Dendritic cell treated with granulocyte-macrophage colony-stimulating factor and Interleukin-4, amounts not matched to agents 40 ng/mL and 50 ng/mL, for 4 days (primary cell): Measurements from ENCODE around the gene TRPM1.
A peak's percentile ranks its signal among the peaks of the same experiment; 100 is the strongest.

Source experiments
- H3K27ac Mint-ChIP-seq: one replicate; pipeline ENCODE4 v1.8.0; 2022; ENCODE audit warnings: mild to moderate bottlenecking, mixed read lengths
- H3K27me3 Mint-ChIP-seq: one replicate; pipeline ENCODE4 v1.8.0; 2022; ENCODE audit warnings: mild to moderate bottlenecking, mixed read lengths
- H3K36me3 Mint-ChIP-seq: one replicate; pipeline ENCODE4 v1.8.0; 2022; ENCODE audit warnings: low read depth, mixed read lengths
- H3K4me1 Mint-ChIP-seq: one replicate; pipeline ENCODE4 v1.8.0; 2022; ENCODE audit warnings: low read depth, mixed read lengths
- H3K4me3 Mint-ChIP-seq: one replicate; pipeline ENCODE4 v1.8.0; 2022; ENCODE audit warnings: mild to moderate bottlenecking, moderate library complexity, mixed read lengths
- H3K9me3 Mint-ChIP-seq: one replicate; pipeline ENCODE4 v1.8.0; 2022; ENCODE audit warnings: mixed read lengths
- intact Hi-C: fragments of 100-400 bp; cut with micrococcal nuclease; formaldehyde crosslinking; loops from one replicate; pipeline ENCODE4 v1.15.0; 2022

TRPM1 gene

DNA sequence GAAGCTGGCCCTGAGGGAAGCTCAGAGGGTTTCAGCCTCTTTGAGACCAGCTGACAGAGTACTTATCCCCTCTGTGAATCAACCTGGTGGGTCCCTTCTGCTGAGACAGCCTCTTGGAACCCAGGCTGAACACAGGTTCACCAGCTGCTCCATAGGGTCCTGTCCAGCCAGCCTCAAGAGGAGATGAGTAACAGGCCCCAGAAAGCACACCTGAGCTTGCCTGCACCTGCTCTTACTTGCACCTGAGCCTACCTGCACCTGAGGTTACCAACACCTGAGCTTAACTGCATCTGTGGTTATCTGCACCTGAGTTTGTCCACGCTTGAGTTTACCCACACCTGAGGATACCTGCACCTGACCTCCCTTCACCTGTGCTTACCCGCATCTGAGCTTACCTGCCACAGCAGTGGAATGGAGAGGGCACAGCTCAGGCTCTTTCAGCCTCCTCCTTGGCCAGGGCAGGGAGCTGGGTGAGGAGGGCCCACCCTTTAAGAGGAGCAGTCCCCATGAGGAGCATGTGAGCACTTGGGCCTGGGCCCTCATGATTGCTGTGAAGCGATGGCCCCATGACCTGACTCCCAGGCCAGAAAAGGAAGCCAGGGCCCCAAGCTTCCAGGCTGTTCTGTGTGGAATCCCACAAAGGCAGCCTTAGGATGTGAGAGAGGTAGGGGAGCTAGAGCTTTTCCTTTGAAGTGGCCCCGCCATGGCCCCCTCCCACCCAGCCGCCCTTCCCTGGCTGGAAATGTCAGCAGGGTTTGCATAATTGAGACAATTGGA is at the start of gene TRPM1:
TSS of gene TRPM1 (minus strand) at position 464 of the 777 bp plus-strand sequence. CDS start 20,370 bp downstream, outside the sequence.
- no peaks in the 10 kb centered on the region for H3K9me3 Mint-ChIP-seq
- no peak within 1 kb of the TSS for H3K4me3 Mint-ChIP-seq
- peaks cover 62% of the 10 kb centered on the region for H3K4me1 Mint-ChIP-seq
- H3K27ac Mint-ChIP-seq = peak within 1 kb of the TSS; percentile 12
- H3K27me3 Mint-ChIP-seq = no peaks in the 10 kb centered on the region
- no peaks in the 10 kb centered on the region for H3K36me3 Mint-ChIP-seq
- intact Hi-C loops = no loop called here

DNA sequence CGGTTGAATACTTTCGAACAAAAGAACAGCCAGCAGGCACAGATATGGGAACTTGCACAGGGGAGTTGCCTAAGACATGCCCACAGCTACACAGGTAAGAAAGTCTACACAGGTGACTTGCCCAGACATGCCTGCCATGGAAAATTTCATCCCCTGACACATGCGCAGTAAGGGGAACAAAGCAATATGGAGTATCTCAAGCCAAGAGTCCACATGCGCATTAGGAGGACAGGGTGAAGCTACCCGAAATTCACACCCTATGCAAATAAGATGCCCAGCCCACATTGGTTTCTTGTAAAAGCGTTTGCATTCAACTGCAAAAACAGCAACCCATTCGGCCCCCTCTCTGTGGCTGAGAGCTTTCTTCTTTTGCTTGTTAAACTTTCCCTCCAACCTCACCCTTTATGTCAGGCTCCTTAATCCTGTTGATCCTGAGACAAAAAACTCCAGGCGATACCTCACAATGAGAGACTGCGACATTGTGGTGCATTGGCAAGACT is 49.3 kb upstream of the TRPM1 start:
- Mint-ChIP-seq H3K27ac (no peak overlapping the region), H3K36me3 (no peaks in the 10 kb centered on the region), H3K4me3 (no peak overlapping the region), H3K4me1 (no peaks in the 10 kb centered on the region), H3K27me3 (peaks cover 6% of the 10 kb centered on the region), H3K9me3 (no peaks in the 10 kb centered on the region)
- intact Hi-C loops = no loop called here

DNA sequence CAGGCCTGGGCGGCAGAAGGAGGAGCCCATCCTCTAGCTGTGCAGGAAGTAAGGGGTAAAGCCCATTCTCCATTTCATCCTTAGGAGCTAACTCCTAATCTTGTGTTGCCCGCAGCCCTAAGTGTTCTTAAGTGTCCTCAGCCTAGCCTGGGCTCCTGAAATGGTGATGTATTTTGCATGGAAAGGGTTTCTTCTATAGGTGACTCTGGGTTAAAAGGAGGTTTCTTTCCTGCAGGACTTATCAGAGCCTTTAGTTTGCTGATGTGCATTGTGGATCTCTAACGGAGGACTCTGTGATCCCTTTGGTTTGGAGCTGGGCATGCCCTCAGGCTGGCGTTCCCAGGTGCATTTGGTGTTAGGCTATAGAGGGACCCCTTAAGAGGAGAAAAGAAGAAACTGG is 48.5 kb upstream of the TRPM1 start:
- H3K9me3 Mint-ChIP-seq = no peaks in the 10 kb centered on the region
- intact Hi-C loops = no loop called here
- peaks cover 6% of the 10 kb centered on the region for H3K27me3 Mint-ChIP-seq
- H3K4me1 Mint-ChIP-seq = no peaks in the 10 kb centered on the region
- H3K36me3 Mint-ChIP-seq = no peaks in the 10 kb centered on the region
- no peak overlapping the region for H3K27ac Mint-ChIP-seq
- H3K4me3 Mint-ChIP-seq = no peak overlapping the region

DNA sequence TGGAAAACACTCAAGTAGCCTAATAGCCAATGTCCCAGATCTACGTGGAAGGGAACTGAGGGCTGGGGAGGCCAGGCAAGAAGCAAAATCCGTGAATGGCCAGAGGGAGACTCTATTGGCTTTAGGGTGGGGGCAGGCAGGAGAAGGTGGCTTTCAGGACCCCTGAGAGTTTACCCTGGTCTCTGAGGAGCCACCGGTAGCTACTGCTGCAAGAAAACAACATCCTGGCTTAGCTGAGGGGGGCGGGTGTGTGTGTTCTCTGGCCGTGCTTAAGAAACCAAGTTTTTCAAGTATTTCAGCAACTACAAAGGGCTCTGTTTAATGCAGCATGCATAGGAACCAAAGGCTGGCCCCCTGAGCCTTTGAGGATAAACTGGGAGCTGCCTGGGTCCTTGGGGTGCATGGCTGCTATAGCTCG is 47.6 kb upstream of the TRPM1 start:
- Mint-ChIP-seq H3K4me3 (no peak overlapping the region), H3K9me3 (no peaks in the 10 kb centered on the region), H3K27me3 (peaks cover 6% of the 10 kb centered on the region), H3K36me3 (no peaks in the 10 kb centered on the region), H3K27ac (no peak overlapping the region), H3K4me1 (no peaks in the 10 kb centered on the region)
- intact Hi-C loops = no loop called here

DNA sequence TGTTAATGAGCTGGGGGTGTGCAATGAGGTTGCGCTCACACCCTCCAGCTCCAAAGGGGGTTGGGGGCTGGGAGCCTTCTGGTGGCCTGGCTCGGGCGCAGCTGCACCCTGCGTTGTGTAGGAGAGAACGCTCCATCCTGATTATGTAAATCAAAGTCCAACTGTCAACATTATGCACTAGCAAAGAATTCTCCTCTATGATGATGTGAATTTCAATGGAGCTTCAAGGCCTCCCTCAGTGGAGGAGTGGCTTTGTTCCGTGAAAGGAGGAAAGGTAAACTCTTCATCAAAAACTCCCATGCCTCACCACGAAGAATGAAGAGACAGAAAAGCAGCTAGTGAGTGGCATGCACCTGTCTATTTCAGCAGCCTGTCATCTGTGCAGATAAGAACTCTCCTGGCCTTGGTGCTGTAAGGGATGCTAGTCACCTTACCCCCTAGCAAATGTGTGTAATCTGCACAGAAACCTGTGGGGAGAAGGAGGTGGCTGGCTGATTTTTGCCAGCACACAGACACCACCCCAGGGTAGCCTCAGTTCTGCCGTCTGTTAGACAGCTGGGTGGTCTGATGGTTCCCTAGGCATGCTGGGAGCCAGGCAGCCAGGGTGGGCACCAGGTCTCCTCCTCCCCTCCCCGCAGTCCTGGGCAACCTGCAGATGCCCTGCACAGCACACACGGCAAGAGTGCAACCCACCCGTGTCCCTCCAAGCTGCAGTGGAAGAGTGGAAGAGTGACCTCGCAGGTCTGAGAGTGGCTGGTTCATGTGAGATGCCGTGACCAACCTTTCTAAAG is 47.0 kb upstream of the TRPM1 start:
- no peaks in the 10 kb centered on the region for H3K4me1 Mint-ChIP-seq
- intact Hi-C loops = no loop called here
- H3K9me3 Mint-ChIP-seq = no peaks in the 10 kb centered on the region
- no peak overlapping the region for H3K4me3 Mint-ChIP-seq
- no peaks in the 10 kb centered on the region for H3K36me3 Mint-ChIP-seq
- peaks cover 6% of the 10 kb centered on the region for H3K27me3 Mint-ChIP-seq
- no peak overlapping the region for H3K27ac Mint-ChIP-seq

DNA sequence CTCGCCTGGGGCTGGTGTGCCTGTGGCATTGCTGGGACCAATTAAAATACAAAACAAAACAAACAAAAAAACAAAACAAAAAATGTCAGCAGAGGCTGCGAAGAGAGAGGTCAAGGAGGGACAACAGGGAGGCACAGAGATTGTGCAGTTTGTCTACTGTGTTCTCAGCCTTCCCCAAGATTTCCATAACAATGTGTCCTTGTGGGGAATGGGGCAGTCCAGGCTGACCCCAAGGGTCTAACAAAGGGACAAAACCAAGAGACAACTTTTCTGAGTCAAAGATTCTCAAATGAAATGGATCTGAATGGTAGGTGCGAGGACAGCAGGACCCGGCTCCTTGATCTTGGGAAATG is 46.4 kb upstream of the TRPM1 start:
- Mint-ChIP-seq H3K4me1 (no peaks in the 10 kb centered on the region), H3K36me3 (no peaks in the 10 kb centered on the region), H3K27ac (no peak overlapping the region), H3K4me3 (no peak overlapping the region), H3K9me3 (no peaks in the 10 kb centered on the region), H3K27me3 (peaks cover 6% of the 10 kb centered on the region)
- intact Hi-C loops = no loop called here

DNA sequence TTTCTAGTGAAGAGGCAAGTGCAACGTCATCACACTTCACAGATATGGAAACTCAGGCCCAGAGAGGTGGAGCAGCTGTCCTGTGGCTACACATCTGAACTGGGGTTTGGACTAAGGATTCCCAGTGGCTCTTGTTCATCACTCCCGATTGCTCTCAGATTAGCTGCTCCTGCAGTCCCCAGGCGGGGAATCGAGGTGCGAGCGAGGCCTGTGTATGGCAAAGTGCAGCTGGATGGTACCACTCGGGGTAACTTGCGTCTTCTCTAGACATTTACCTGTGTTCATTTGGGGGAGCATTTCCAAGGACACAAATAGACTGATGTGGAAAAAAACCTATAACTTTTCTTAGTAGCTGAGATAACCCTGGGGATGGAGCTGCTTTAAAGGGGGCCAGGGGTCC is 45.9 kb upstream of the TRPM1 start:
- Mint-ChIP-seq H3K36me3 (no peaks in the 10 kb centered on the region), H3K27me3 (peaks cover 6% of the 10 kb centered on the region), H3K27ac (no peak overlapping the region), H3K9me3 (no peaks in the 10 kb centered on the region), H3K4me1 (no peaks in the 10 kb centered on the region), H3K4me3 (no peak overlapping the region)
- intact Hi-C loops = no loop called here

DNA sequence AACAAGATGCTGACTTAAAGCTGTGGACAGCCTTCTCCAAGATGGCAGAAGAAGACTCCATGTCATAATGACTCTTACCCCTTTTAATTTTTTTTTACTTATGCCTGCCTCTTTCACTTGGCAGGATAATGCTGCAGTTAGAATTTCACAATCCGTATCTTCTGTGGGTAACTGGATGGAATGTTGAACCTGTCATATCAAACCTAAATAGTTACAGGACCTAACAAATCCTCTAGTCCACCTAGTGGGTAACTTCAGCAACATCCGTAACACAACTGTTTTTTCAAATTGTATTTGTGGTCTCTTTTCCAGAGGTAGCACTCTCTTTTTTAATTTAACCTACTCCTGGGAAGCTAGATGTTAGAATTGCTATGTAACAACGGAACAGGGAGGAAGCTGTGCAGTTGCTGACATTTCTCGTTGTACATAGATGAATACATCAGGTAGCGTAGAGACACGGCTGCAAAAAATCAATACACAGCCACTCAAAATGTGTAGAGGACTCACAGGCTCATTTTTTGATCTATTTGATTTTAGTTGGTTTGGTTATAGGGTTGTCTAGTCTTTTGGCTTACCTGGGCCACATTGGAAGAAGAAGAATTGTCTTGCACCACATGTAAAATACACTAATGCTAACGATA is 43.9 kb upstream of the TRPM1 start:
- Mint-ChIP-seq H3K9me3 (no peaks in the 10 kb centered on the region), H3K27me3 (peaks cover 6% of the 10 kb centered on the region), H3K4me3 (no peak overlapping the region), H3K36me3 (no peaks in the 10 kb centered on the region), H3K4me1 (no peaks in the 10 kb centered on the region), H3K27ac (no peak overlapping the region)
- intact Hi-C loops = no loop called here

DNA sequence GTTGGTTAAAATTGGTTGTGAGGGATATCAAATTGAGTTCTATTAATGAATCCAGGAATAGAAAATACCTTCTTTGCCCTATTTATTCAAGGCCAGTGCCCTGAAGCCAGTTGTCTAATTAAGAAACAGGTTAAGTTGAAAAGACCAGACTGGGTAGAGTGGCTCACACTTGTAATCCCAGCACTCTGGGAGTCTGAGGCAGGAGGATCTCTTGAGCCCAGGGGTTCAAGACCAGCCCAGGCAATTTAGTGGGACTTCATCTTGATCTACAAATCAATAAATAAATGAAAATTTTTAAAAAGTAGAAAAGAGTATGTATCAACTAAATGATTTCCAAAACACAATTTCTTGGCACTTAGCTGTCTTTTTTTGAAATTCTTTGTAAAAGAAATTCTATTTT is 40.3 kb upstream of the TRPM1 start:
- H3K27ac Mint-ChIP-seq = no peak overlapping the region
- intact Hi-C loops = no loop called here
- no peaks in the 10 kb centered on the region for H3K36me3 Mint-ChIP-seq
- no peaks in the 10 kb centered on the region for H3K27me3 Mint-ChIP-seq
- no peaks in the 10 kb centered on the region for H3K4me1 Mint-ChIP-seq
- H3K4me3 Mint-ChIP-seq = no peak overlapping the region
- H3K9me3 Mint-ChIP-seq = no peaks in the 10 kb centered on the region

DNA sequence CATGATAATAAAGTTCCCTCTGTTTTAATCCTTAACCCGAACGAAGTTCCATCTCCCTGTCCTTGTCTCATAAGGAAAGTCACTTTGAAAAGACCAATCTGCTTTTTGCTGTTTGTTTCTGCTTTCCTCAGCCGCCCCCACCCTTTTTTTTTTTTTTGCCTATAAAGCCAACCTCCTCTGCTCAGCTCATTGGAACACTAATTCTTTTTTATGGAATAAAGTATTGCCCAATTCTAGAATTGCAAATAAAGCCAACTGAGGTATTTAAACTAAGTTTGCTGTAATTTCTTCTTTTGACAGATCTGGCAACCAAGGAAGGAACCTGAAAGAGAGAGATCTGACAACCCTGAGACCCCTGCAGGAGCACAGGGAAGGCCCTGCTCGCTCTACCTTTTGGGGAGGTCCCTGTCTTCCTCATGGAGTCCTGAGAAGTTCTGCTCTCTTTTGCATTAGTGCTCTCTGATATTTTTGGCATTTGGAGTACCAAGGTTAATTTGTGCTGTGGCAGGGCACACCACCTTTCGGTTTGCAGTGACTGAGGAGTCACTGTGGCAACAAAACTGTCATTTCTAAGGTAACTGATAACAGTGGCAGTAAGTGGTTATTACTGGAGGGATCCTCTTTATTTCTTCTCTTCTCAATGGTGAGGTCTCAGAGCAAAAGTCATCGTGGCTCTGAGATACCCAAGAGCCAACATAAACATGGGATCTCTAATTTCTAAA is 35.2 kb upstream of the TRPM1 start:
- Mint-ChIP-seq H3K27ac (no peak overlapping the region), H3K27me3 (no peaks in the 10 kb centered on the region), H3K9me3 (peaks cover 17% of the 10 kb centered on the region), H3K36me3 (no peaks in the 10 kb centered on the region), H3K4me1 (peaks cover 11% of the 10 kb centered on the region), H3K4me3 (no peak overlapping the region)
- intact Hi-C loops = no loop called here

DNA sequence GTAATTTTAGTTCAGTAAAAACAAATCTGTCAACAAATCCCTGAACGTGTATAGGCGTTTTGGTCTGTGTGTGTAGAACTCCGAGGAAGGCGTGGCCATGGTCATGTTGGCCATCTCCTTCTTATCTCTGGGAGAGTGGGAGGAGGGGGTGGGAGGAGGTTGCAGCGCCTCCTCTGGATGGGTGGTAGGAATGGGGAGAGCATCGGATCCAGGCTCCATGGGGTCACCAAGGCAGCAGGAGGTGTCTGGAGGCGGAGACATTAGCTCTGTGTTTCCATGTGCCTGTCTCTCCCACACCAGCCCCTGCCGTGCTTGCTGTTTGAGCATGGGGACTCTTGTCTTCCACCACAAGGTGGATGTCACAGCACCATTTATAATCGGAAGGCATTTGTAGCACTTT is 34.5 kb upstream of the TRPM1 start:
- H3K27me3 Mint-ChIP-seq = no peaks in the 10 kb centered on the region
- intact Hi-C loops = no loop called here
- H3K27ac Mint-ChIP-seq = no peak overlapping the region
- peaks cover 11% of the 10 kb centered on the region for H3K4me1 Mint-ChIP-seq
- no peaks in the 10 kb centered on the region for H3K36me3 Mint-ChIP-seq
- peaks cover 17% of the 10 kb centered on the region for H3K9me3 Mint-ChIP-seq
- no peak overlapping the region for H3K4me3 Mint-ChIP-seq

DNA sequence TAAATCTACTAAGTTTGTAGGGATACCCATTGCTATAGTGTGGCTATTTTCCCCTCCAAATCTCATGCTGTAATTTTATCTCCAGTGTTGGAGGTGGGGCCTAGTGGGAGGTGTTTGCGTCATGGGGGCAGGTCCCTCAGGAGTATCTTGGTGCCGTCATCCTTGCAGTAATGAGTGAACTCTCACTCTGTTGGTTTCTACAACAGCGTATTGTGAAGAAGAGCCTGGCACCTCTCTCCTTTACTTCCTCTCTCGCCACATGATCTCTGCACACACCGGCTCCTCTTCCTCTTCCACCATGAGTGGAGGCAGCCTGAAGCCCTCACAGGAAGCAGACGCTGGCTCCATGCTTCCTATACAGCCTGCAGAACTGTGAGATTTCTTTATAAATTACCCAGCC is 34.0 kb upstream of the TRPM1 start:
- H3K4me3 Mint-ChIP-seq = no peak overlapping the region
- intact Hi-C loops = no loop called here
- no peaks in the 10 kb centered on the region for H3K36me3 Mint-ChIP-seq
- H3K27ac Mint-ChIP-seq = no peak overlapping the region
- peaks cover 11% of the 10 kb centered on the region for H3K4me1 Mint-ChIP-seq
- H3K9me3 Mint-ChIP-seq = peaks cover 17% of the 10 kb centered on the region
- no peaks in the 10 kb centered on the region for H3K27me3 Mint-ChIP-seq

DNA sequence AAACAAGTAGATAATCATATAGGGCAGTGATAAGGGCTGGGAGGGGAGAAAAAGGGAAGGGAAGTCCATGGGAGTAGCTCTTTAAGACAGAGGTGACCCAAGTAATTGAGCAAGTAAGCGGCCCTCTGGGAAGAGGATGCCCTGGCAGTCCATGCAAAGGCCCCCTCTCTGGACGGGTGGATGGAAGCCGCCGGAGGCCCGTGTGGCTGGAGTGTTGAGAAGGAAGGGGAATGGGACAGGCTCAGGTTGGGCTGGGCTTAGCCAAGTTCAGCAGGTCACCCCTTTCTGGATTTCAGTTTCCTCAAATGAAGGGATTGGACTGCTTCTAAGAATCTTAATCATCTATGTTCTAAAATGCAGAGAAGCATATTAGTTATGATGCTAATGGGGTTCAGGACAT is 32.4 kb upstream of the TRPM1 start:
- Mint-ChIP-seq H3K4me3 (no peak overlapping the region), H3K4me1 (peaks cover 11% of the 10 kb centered on the region), H3K36me3 (no peaks in the 10 kb centered on the region), H3K27ac (no peak overlapping the region), H3K9me3 (peaks cover 17% of the 10 kb centered on the region), H3K27me3 (no peaks in the 10 kb centered on the region)
- intact Hi-C loops = no loop called here
